GM19035 (cell line): ENCODE data around the gene FAM170B.

Experiments
- ATAC-seq: cut with Tn5 transposase; IDR thresholded peaks from one replicate; pipeline ENCODE4 v1.9.1; 2021; ENCODE audit not compliant: unreplicated experiment

Gene FAM170B

DNA sequence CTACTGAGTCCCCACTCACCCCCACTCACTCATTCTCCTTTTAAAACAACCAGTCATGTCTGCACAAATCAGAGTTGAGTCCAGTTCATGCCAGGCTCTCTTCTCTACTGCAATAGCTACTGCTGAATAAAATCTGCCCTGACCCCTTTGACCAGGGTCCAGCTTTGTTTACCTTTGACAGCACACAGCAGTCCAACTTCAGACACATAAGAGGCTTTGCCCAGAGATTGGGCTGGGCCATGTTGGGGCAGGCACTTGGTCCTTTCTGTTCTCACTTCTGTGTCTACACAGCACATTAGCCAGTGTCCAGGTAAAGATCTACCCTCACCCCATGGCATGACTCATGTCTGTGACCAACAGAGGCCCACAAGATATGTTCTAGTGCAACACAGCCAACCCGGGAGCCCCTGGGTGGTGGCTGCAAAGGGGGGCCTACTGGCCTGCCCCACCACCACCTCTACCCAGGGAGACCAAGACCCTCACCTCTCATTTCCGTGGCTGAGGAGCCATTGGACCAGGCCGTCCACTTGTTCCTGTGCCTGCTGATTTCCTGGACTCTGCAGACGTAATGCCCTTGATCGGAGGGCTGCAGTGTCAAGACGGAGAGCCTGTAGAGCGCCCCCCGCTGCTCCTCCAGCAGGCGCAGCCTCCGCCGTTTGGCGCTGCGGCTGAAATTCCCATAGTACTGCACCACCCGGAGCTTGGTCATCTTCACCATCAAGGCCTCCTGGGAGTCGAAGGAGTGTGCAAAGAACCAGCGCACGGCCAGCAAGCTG lies 26.5 kb downstream of the FAM170B start:
- ATAC-seq, result no peak

DNA sequence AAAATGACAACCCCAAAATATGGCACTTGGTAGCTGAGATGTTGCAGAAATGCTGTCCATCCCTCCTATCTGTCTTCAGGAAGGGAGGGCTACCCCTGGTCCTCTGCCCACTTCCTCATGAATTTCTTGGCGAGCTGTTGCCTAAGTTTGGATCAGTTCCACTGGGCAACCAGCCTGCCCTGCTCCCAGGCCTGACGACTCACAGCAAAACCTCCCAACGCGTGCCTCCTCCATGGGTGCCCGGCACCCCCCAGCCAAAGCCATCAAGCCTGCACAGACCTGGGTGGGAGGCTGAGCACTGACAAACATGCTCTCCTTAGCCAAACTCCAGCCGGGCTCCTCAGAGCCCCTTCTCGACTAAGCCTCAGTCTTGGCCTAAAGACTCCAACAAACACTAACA lies 27.4 kb downstream of the FAM170B start:
- no peak for ATAC-seq

DNA sequence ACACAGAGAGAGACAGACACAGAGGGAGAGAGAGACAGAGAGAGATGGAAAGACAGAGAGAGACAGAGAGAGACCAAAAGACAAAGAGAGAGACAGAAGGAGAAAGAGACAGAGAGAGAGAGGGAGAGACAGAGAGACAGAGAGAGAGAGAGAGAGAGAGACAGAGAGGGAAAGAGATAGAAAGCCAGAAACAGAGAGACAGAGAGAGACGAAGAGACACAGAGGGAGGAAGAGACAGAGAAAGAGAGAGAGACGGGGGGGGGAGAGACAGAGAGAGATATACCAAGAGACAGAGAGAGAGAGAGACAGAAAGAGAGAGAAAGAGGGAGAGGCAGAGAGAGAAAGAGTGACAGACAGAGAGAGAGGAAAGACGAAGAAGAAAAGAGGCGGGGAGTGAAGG lies 28.7 kb downstream of the FAM170B start:
- no peak for ATAC-seq

DNA sequence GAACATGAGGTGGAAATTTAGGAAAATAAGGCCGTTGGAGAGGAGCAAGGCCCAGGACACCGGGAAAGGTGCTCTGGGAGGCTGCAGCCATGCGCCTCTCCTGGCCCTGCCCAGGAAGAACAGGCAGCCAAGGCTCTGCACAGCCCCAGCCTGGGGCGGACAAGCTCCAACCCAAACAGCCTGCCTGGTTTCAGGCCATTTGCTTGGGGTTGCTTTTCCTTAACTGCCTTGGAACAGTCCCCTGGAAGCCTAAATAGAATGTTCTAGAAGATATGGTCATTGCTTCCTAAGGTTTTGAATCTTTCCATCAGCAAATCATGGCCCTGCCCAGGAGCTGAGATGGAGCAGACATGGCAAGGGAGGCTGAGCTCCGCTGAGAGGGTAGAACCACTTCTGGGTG lies 29.5 kb downstream of the FAM170B start:
- no peak for ATAC-seq

GRCh38 chr10:49103761-49104160 lies 30.1 kb downstream of the FAM170B start:
- no peak for ATAC-seq

GRCh38 chr10:49099046-49099445 lies 34.8 kb downstream of the FAM170B start:
- no peak for ATAC-seq

GRCh38 chr10:49096890-49097445 lies 36.9 kb downstream of the FAM170B start:
- ATAC-seq, result no peak

DNA sequence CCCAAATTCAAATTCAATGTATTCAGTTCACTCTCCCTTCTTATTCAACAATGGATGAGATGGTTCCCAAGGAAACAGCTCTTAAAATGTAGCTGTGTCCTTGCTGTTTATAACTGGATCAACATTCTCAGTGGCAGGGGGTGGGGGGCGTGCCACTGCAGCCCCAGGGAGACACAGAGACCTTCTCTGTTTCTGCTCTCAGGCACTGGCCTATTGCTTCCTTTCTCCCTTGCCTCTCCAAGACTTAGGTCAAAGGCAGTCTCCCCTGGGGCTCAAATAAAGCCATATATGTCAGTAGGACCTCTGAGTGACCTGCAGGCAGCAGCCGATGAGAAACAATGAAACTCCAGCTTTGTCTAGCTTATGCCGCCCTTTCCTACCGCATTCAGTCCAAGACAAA lies 39.2 kb downstream of the FAM170B start:
- ATAC-seq, result no peak

GRCh38 chr10:49093922-49094321 lies 39.9 kb downstream of the FAM170B start:
- no peak for ATAC-seq

- ATAC-seq, result no peak
Observed at GRCh38 chr10:49092477-49092876, 41.3 kb downstream of the FAM170B start.

- no peak for ATAC-seq
Observed at GRCh38 chr10:49091450-49092210, 42.2 kb downstream of the FAM170B start.

DNA sequence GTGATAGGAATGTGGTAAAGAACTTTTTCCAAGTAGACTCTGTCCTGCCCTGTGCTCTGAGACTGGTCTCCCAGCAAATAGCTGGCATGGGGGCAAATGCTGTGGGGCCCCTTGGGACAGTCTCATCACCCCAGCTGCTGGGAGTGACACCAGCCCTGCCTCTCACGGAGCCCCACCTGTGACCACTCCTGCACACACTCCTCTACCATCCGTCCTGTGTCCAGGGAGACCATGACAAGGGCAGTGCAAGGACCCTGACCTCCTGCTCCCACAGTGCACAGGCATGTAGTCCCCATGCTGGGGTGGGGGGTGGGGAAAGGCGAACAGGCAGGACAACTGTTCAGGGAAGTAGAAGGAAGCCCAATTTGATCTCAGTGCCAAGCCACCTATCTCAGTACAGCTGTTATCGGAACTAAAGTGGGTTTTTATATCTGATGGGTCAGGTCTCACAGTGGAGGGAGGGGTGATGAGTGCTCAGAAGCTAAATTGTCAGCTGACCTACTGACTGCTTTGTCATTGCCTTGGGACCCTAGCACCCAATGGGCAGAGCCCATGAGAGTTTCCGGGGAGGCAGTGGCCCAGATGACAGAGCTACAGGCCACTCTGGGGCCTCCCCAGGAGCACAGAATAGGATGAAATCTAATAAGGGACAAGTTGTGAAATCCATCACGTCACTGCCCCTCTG lies 43.0 kb downstream of the FAM170B start:
- ATAC-seq, result no peak

DNA sequence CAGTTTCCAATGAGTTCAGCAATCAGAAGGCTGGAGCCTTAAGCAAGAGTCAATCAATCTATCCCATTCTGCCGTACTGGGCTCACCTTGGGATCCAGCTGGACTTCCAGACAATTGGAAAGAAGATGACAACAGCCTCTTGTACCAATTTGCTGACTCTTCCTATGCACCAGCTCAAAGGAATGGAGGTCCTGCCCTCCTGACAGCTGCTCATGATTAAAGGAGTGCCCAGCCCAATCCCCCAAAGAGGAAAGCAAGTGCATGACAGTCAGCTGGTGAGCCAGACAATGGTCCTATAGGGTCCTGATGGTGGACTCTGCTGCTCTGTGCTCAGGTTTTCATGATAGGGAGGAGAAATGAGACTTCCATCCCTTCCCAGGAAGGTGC lies 43.6 kb downstream of the FAM170B start:
- no peak for ATAC-seq

- ATAC-seq, result no peak
Observed at GRCh38 chr10:49089557-49090188, 44.1 kb downstream of the FAM170B start.

GRCh38 chr10:49089152-49089551 lies 44.7 kb downstream of the FAM170B start:
- ATAC-seq, result no peak

GRCh38 chr10:49086889-49087288 lies 46.9 kb downstream of the FAM170B start:
- ATAC-seq, result no peak

- ATAC-seq, result no peak
Observed at GRCh38 chr10:49083261-49083660, 50.6 kb downstream of the FAM170B start.

GRCh38 chr10:49082766-49083165 lies 51.1 kb downstream of the FAM170B start:
- ATAC-seq, result no peak

DNA sequence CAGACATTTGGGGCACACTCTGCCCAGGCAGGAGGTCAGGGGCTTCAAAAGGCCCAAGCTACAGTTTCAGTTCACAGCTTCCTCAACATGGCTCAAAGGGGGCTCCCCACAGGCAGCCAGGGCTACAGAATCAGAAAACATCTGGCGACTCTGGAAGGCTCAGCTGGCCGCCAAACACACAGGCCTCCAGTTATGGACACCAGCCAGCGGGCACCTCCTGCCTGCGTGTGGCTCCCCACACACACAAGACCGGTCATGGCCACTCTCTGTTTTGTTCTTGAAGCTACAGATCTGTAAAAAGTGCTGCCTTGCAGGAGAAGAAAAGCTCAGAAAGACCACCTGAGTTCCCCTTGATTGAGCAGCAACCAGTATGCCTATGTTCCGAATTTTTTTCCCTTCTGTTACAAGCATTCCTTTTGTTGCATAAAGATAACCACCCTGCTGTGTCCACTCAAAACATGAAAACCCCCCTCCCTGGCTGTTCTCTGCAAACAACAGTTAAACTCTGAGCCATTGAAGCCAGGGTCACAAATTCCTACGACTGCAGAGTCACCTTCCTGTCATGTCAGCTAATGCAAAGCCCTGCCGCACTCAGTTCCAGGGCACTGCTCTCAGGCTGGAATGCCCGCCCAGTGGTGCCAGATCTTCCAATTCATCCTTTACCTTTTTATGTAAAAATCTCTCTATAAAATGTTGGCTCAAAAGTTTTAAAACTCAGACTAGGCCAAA lies 52.1 kb downstream of the FAM170B start:
- ATAC-seq, result no peak
